Activated CD4-positive, alpha-beta T cell treated with anti-CD3 and anti-CD28 coated beads, Interleukin-10, Interleukin-2, amounts not matched to agents 100 ng/mL and 50 ng/mL, durations not matched to agents 16 hours and 8 hours (primary cell): ENCODE data around the gene CIAO2A.
"Not testable (repeated sequence)": the region's sequence is repeated elsewhere in the genome, so short reads cannot be mapped to it uniquely, and the experiment has no call there.

Source experiments
- DNase-seq: peaks from one replicate; pipeline ENCODE4 v3.0.0-alpha.2; 2020

CIAO2A gene

GRCh38 chr15:64070965-64071851 lies 22.4 kb downstream of the CIAO2A start:
- DNase-seq = no peak

- no peak for DNase-seq
Observed at GRCh38 chr15:64070106-64070505, 23.5 kb downstream of the CIAO2A start.

GRCh38 chr15:64068133-64068532 lies 25.5 kb downstream of the CIAO2A start:
- DNase-seq = peak; percentile 9

GRCh38 chr15:64067564-64068030 lies 26.0 kb downstream of the CIAO2A start:
- peak; percentile 79 for DNase-seq

GRCh38 chr15:64066451-64066850 lies 27.2 kb downstream of the CIAO2A start:
- DNase-seq = no peak

GRCh38 chr15:64060716-64061115 lies 32.9 kb downstream of the CIAO2A start:
- no peak for DNase-seq

- not testable (repeated sequence) for DNase-seq
Observed at GRCh38 chr15:64059104-64059503, 34.5 kb downstream of the CIAO2A start.

- no peak for DNase-seq
Observed at GRCh38 chr15:64058279-64058678, 35.4 kb downstream of the CIAO2A start.

GRCh38 chr15:64053674-64054073 lies 40.0 kb downstream of the CIAO2A start:
- not testable (repeated sequence) for DNase-seq

GRCh38 chr15:64052925-64053491 lies 40.6 kb downstream of the CIAO2A start:
- no peak for DNase-seq

- DNase-seq = no peak
Observed at GRCh38 chr15:64051407-64052259, 42.0 kb downstream of the CIAO2A start.

- no peak for DNase-seq
Observed at GRCh38 chr15:64051093-64051402, 42.6 kb downstream of the CIAO2A start.

GRCh38 chr15:64050281-64051092 lies 43.2 kb downstream of the CIAO2A start:
- no peak for DNase-seq

GRCh38 chr15:64048781-64049460 lies 44.7 kb downstream of the CIAO2A start:
- DNase-seq = no peak

- DNase-seq = peak; percentile 75
Observed at GRCh38 chr15:64046421-64047153, 47.1 kb downstream of the CIAO2A start, which contains the start of gene DAPK2. Gene DAPK2, minus strand, starts transcription at chr15:64046485. Its CDS starts 6,224 bp downstream, at chr15:64040261.

GRCh38 chr15:64045774-64046420 lies 47.7 kb downstream of the CIAO2A start:
- DNase-seq = no peak

GRCh38 chr15:64045101-64045435 lies 48.6 kb downstream of the CIAO2A start:
- DNase-seq = no peak

- no peak for DNase-seq
Observed at GRCh38 chr15:64044300-64045100, 49.1 kb downstream of the CIAO2A start.

- DNase-seq = no peak
Observed at GRCh38 chr15:64038878-64039610, 54.6 kb downstream of the CIAO2A start.
